Measurements from ENCODE around the gene INSYN2A.

- TF ChIP-seq CTCF (IDR thresholded peaks at IDR 0.05) (no peak), EP300 (IDR thresholded peaks at IDR 0.05) (no peak), POLR2A (IDR thresholded peaks at IDR 0.05) (no peak), POLR2AphosphoS5 (IDR thresholded peaks at IDR 0.05) (no peak)
Measured at GRCh38 chr10:127189226-127189625, 7.2 kb downstream of the INSYN2A start.
